SU-DHL-6 (cell line): ENCODE measurements around the gene PYDC1.

Experiments
- H2AFZ ChIP-seq: fragments of 200-600 bp; sonication (generic); 2 replicates; pipeline ENCODE4 v1.6.1; 2014; ENCODE audit warnings: low read depth, mild to moderate bottlenecking, moderate library complexity, mixed read lengths, antibody characterized with exemption, low read length; ENCODE audit not compliant: severe bottlenecking
- H3F3A ChIP-seq: fragments of 200-600 bp; shearing (Covaris generic); 2 replicates; pipeline ENCODE4 v1.6.0; 2016; ENCODE audit warnings: antibody characterized with exemption, mild to moderate bottlenecking; ENCODE audit not compliant: insufficient read depth
- H3K27ac ChIP-seq: fragments of 200-600 bp; sonication (generic); 2 replicates; pipeline ENCODE4 v1.5.1; 2016; ENCODE audit warnings: low read depth, mild to moderate bottlenecking, low read length, moderate library complexity, mixed read lengths
- H3K27me3 ChIP-seq: fragments of 200-600 bp; sonication (generic), shearing (Covaris generic); 2 replicates; pipeline ENCODE4 v1.6.0; 2014; ENCODE audit warnings: mild to moderate bottlenecking, low read length
- H3K36me3 ChIP-seq: fragments of 200-600 bp; sonication (generic); 2 replicates; pipeline ENCODE4 v1.6.1; 2014; ENCODE audit warnings: mild to moderate bottlenecking, low read length, mixed read lengths
- H3K4me2 ChIP-seq: fragments of 300-600, 200-600 bp; shearing (Covaris generic), sonication (generic); 2 replicates; pipeline ENCODE4 v1.6.0; 2014; ENCODE audit warnings: low read length, low read depth, mild to moderate bottlenecking; ENCODE audit not compliant: poor library complexity, severe bottlenecking
- H3K4me3 ChIP-seq: fragments of 200-600 bp; sonication (generic); 2 replicates; pipeline ENCODE4 v1.5.1; 2014; ENCODE audit warnings: antibody characterized with exemption, low read length, mild to moderate bottlenecking, mixed read lengths; ENCODE audit not compliant: insufficient read depth, poor library complexity, severe bottlenecking
- H3K79me2 ChIP-seq: fragments of 200-600 bp; sonication (generic); 2 replicates; pipeline ENCODE4 v1.6.1; 2014; ENCODE audit warnings: mild to moderate bottlenecking, low read length, moderate library complexity; ENCODE audit not compliant: insufficient read depth
- H3K9ac ChIP-seq: fragments of 200-600 bp; sonication (generic); 2 replicates; pipeline ENCODE4 v1.7.0; 2014; ENCODE audit warnings: mild to moderate bottlenecking, low read length
- H3K9me2 ChIP-seq: fragments of 200-600 bp; sonication (generic); replicated peaks from 2 replicates; pipeline ENCODE4 v1.6.1; 2014; ENCODE audit warnings: low read length; ENCODE audit not compliant: insufficient read depth
- H3K9me3 ChIP-seq: fragments of 200-600 bp; sonication (generic); 2 replicates; pipeline ENCODE4 v1.6.1; 2014; ENCODE audit warnings: low read length, mixed read lengths; ENCODE audit not compliant: insufficient read depth
- H4K20me1 ChIP-seq: fragments of 200-600 bp; sonication (generic); 2 replicates; pipeline ENCODE4 v1.6.1; 2014; ENCODE audit warnings: low read depth, mild to moderate bottlenecking, antibody characterized with exemption, low read length, moderate library complexity, mixed read lengths
- CTCF ChIP-seq: fragments of 200-600 bp; sonication (generic); IDR thresholded peaks from one replicate; pipeline ENCODE4 v1.5.1; 2017; ENCODE audit warnings: antibody characterized with exemption, mild to moderate bottlenecking, low read length, moderate library complexity; ENCODE audit not compliant: insufficient read depth, poor library complexity, severe bottlenecking
- EZH2phosphoT487 ChIP-seq: fragments of 200-600 bp; sonication (generic), shearing (Covaris generic); conservative IDR thresholded peaks from 2 replicates; pipeline ENCODE4 v1.6.1; 2018; ENCODE audit warnings: mild to moderate bottlenecking, antibody characterized with exemption, low read length, moderate library complexity, mixed read lengths

PYDC1 gene

GRCh38 chr16:31187808-31188189 lies 29.1 kb downstream of the PYDC1 start:
- H4K20me1 ChIP-seq: peaks cover 79% of the 10 kb centered on the region
- no peaks in the 10 kb centered on the region for H3K9me2 ChIP-seq
- no peaks in the 10 kb centered on the region for H3K9me3 ChIP-seq
- peaks cover 43% of the 10 kb centered on the region for H3F3A ChIP-seq
- no peak overlapping the region for H2AFZ ChIP-seq
- H3K27ac ChIP-seq: no peak overlapping the region
- H3K27me3 ChIP-seq: no peaks in the 10 kb centered on the region
- H3K79me2 ChIP-seq: peaks cover 67% of the 10 kb centered on the region
- TF ChIP-seq EZH2phosphoT487: no peak
- TF ChIP-seq CTCF: no peak
- H3K9ac ChIP-seq: no peak overlapping the region
- H3K4me2 ChIP-seq: no peak overlapping the region
- H3K36me3 ChIP-seq: peaks cover 91% of the 10 kb centered on the region
- no peak overlapping the region for H3K4me3 ChIP-seq

- H3K36me3 ChIP-seq: peaks cover 96% of the 10 kb centered on the region
- peaks cover 86% of the 10 kb centered on the region for H4K20me1 ChIP-seq
- no peak overlapping the region for H3K4me2 ChIP-seq
- H3K4me3 ChIP-seq: no peak overlapping the region
- H3K9me3 ChIP-seq: no peaks in the 10 kb centered on the region
- no peaks in the 10 kb centered on the region for H3K9me2 ChIP-seq
- TF ChIP-seq EZH2phosphoT487 (no peak), CTCF (no peak)
- H3K27me3 ChIP-seq: no peaks in the 10 kb centered on the region
- no peak overlapping the region for H3K27ac ChIP-seq
- H3F3A ChIP-seq: peaks cover 39% of the 10 kb centered on the region
- H2AFZ ChIP-seq: no peak overlapping the region
- H3K9ac ChIP-seq: no peak overlapping the region
- peaks cover 73% of the 10 kb centered on the region for H3K79me2 ChIP-seq
Measured at GRCh38 chr16:31186930-31187807, 29.8 kb downstream of the PYDC1 start.

- no peak for TF ChIP-seq CTCF
- no peak for TF ChIP-seq EZH2phosphoT487
- Histone ChIP-seq H3K36me3 (peaks cover 93% of the 10 kb centered on the region), H3K4me3 (no peak overlapping the region), H3K79me2 (peaks cover 83% of the 10 kb centered on the region), H3K9ac (no peak overlapping the region), H3K27me3 (no peaks in the 10 kb centered on the region), H3K9me3 (no peaks in the 10 kb centered on the region), H3K4me2 (no peak overlapping the region), H3K27ac (no peak overlapping the region), H3F3A (peaks cover 30% of the 10 kb centered on the region; the same call in 1 of the 2 replicates), H3K9me2 (no peaks in the 10 kb centered on the region), H2AFZ (no peak overlapping the region), H4K20me1 (peaks cover 86% of the 10 kb centered on the region)
Measured at GRCh38 chr16:31186176-31186575, 30.8 kb downstream of the PYDC1 start.
